ENCODE results near the gene CHAF1B.
A peak's percentile ranks its signal among the peaks of the same experiment; 100 is the strongest.

Gene CHAF1B

GRCh38 chr21:36433059-36433709, 48.0 kb downstream of the CHAF1B start:
- in situ Hi-C loops (cut with HindIII; ENCODE audit: low sequenced_read_pairs), result no loop called here
- H3K4me3 ChIP-seq (ENCODE audit: low read depth, low read length), result no peak overlapping the region
- TF ChIP-seq CTCF (IDR thresholded peaks at IDR 0.05; ENCODE audit: low read depth, low read length), result no peak
- DNase-seq (ENCODE audit: low read depth, low spot score), result no peak

GRCh38 chr21:36434144-36434543, 49.0 kb downstream of the CHAF1B start:
- DNase-seq (ENCODE audit: low read depth, low spot score), result no peak
- in situ Hi-C loops (cut with HindIII; ENCODE audit: low sequenced_read_pairs), result no loop called here
- no peak overlapping the region for H3K4me3 ChIP-seq (ENCODE audit: low read depth, low read length)
- no peak for TF ChIP-seq CTCF (IDR thresholded peaks at IDR 0.05; ENCODE audit: low read depth, low read length)

GRCh38 chr21:36436829-36437744, 51.9 kb downstream of the CHAF1B start:
- in situ Hi-C loops (cut with HindIII; ENCODE audit: low sequenced_read_pairs), result no loop called here
- no peak for DNase-seq (ENCODE audit: low read depth, low spot score)
- TF ChIP-seq CTCF (IDR thresholded peaks at IDR 0.05; ENCODE audit: low read depth, low read length), result no peak
- H3K4me3 ChIP-seq (ENCODE audit: low read depth, low read length), result no peak overlapping the region

- in situ Hi-C loops (cut with HindIII; ENCODE audit: low sequenced_read_pairs), result no loop called here
- no peak overlapping the region for H3K4me3 ChIP-seq (ENCODE audit: low read depth, low read length)
- peak; percentile 75 for DNase-seq (ENCODE audit: low read depth, low spot score)
These were observed 52.5 kb downstream of the CHAF1B start for GRCh38 chr21:36437745-36438128.

GRCh38 chr21:36441715-36442114, 56.5 kb downstream of the CHAF1B start:
- in situ Hi-C loops (cut with HindIII; ENCODE audit: low sequenced_read_pairs), result no loop called here
- no peak overlapping the region for H3K4me3 ChIP-seq (ENCODE audit: low read depth, low read length)
- no peak for TF ChIP-seq CTCF (IDR thresholded peaks at IDR 0.05; ENCODE audit: low read depth, low read length)
- no peak for DNase-seq (ENCODE audit: low read depth, low spot score)

More at GRCh38 chr21:36437745-36438128, 52.5 kb downstream of the CHAF1B start:
- TF ChIP-seq CTCF (IDR thresholded peaks at IDR 0.05; ENCODE audit: low read depth, low read length), result no peak

- in situ Hi-C loops (cut with HindIII; ENCODE audit: low sequenced_read_pairs), result no loop called here
- H3K4me3 ChIP-seq (ENCODE audit: low read depth, low read length), result no peak overlapping the region
- DNase-seq (ENCODE audit: low read depth, low spot score), result peak; percentile 61
- no peak for TF ChIP-seq CTCF (IDR thresholded peaks at IDR 0.05; ENCODE audit: low read depth, low read length)
These were observed 61.1 kb downstream of the CHAF1B start for GRCh38 chr21:36446301-36446700.

Measured in astrocyte of the spinal cord (primary cell).